ENCODE data around the gene RING1. TPM values are rescaled to one million over a fixed set of nuclear protein-coding genes. Genes with fewer than 3 reads are reported as not detected.

The RING1 gene
- 10 to 100 TPM; 17.2 to 43.0 (median 34.5) TPM for total RNA-seq

GRCh38 chr6:33208091-33208967 lies at the start of gene RING1:
TSS of gene RING1 (plus strand) at chr6:33208500. CDS start at chr6:33208823, 323 bp downstream.
- Histone ChIP-seq H3K4me1 (replicated peaks in 1 of 2) (peaks cover 30 to 43% of the 10 kb centered on the region in 2 donors), H3K27ac (peak within 1 kb of the TSS; percentile 95 to 99), H3K4me3 (peak within 1 kb of the TSS; percentile 80 to 93 (median 84))
- peak; percentile 38 to 64 (median 41) for ATAC-seq (replicated peaks in 6 of 8)
- 0% methylated on average over 1 of the region's 86 CpGs; no CpG with 5 or more reads in 9 of the 10 experiments for WGBS, 10 experiments
- in situ Hi-C loops (cut with MboI; ENCODE audit: low pct_unique_long_range_greater_than_20kb in 2 of 9, low sequenced_read_pairs in 9 of 9, unreplicated experiment in 9 of 9): no loop called here

- H3K27ac ChIP-seq: no peak overlapping the region
- no peak overlapping the region for H3K4me3 ChIP-seq
- WGBS, 10 experiments: 79 to 100% (median 88%) methylated on average over 2 to 6 of the region's 11 CpGs; no CpG with 5 or more reads in 3 of the 10 experiments
- peaks cover 0 to 8% of the 10 kb centered on the region in 2 donors for H3K4me1 ChIP-seq (replicated peaks in 1 of 2)
- in situ Hi-C loops (cut with MboI; ENCODE audit: low pct_unique_long_range_greater_than_20kb in 2 of 9, low sequenced_read_pairs in 9 of 9, unreplicated experiment in 9 of 9): no loop called here
- ATAC-seq (replicated peaks in 6 of 8): no peak
Measured at GRCh38 chr6:33160096-33160495, 48.2 kb upstream of the RING1 start.

GRCh38 chr6:33160728-33161344 lies 47.5 kb upstream of the RING1 start:
- 3 to 77% (median 38%) methylated on average over 2 to 10 of the region's 13 CpGs; no CpG with 5 or more reads in 5 of the 10 experiments for WGBS, 10 experiments
- Histone ChIP-seq H3K27ac (no peak overlapping the region), H3K4me1 (replicated peaks in 1 of 2) (peaks cover 0 to 8% of the 10 kb centered on the region in 2 donors), H3K4me3 (no peak overlapping the region)
- in situ Hi-C loops (cut with MboI; ENCODE audit: low pct_unique_long_range_greater_than_20kb in 2 of 9, low sequenced_read_pairs in 9 of 9, unreplicated experiment in 9 of 9): no loop called here
- peak in 5 of 8 experiments; percentile 8 to 43 (median 33) for ATAC-seq (replicated peaks in 6 of 8)

- H3K4me3 ChIP-seq: peak overlapping the region in 4 of 5 donors; percentile 17 to 29 (median 24)
- ATAC-seq (replicated peaks in 6 of 8): peak; percentile 87 to 97 (median 92)
- 0 to 29% (median 7%) methylated on average over 1 to 16 of the region's 58 CpGs; no CpG with 5 or more reads in 4 of the 10 experiments for WGBS, 10 experiments
- peaks cover 0 to 8% of the 10 kb centered on the region in 2 donors for H3K4me1 ChIP-seq (replicated peaks in 1 of 2)
- in situ Hi-C loops (cut with MboI; ENCODE audit: low pct_unique_long_range_greater_than_20kb in 2 of 9, low sequenced_read_pairs in 9 of 9, unreplicated experiment in 9 of 9): no loop called here
- H3K27ac ChIP-seq: no peak overlapping the region
Measured at GRCh38 chr6:33161354-33162331, 46.7 kb upstream of the RING1 start.

GRCh38 chr6:33163540-33163939 lies 44.8 kb upstream of the RING1 start:
- 60 to 100% (median 100%) methylated on average over 1 to 2 of the region's 10 CpGs; no CpG with 5 or more reads in 7 of the 10 experiments for WGBS, 10 experiments
- H3K4me1 ChIP-seq (replicated peaks in 1 of 2): peaks cover 0 to 8% of the 10 kb centered on the region in 2 donors
- H3K4me3 ChIP-seq: no peak overlapping the region
- no peak for ATAC-seq (replicated peaks in 6 of 8)
- no peak overlapping the region for H3K27ac ChIP-seq
- in situ Hi-C loops (cut with MboI; ENCODE audit: low pct_unique_long_range_greater_than_20kb in 2 of 9, low sequenced_read_pairs in 9 of 9, unreplicated experiment in 9 of 9): no loop called here

- Histone ChIP-seq H3K27ac (no peak overlapping the region), H3K4me3 (no peak overlapping the region), H3K4me1 (replicated peaks in 1 of 2) (peaks cover 0 to 8% of the 10 kb centered on the region in 2 donors)
- 20 to 81% (median 20%) methylated on average over 1 to 4 of the region's 10 CpGs; no CpG with 5 or more reads in 5 of the 10 experiments for WGBS, 10 experiments
- ATAC-seq (replicated peaks in 6 of 8): no peak
- in situ Hi-C loops (cut with MboI; ENCODE audit: low pct_unique_long_range_greater_than_20kb in 2 of 9, low sequenced_read_pairs in 9 of 9, unreplicated experiment in 9 of 9): no loop called here
Measured at GRCh38 chr6:33164176-33164575, 44.1 kb upstream of the RING1 start.

- no peak overlapping the region for H3K4me3 ChIP-seq
- no peak for ATAC-seq (replicated peaks in 6 of 8)
- in situ Hi-C loops (cut with MboI; ENCODE audit: low pct_unique_long_range_greater_than_20kb in 2 of 9, low sequenced_read_pairs in 9 of 9, unreplicated experiment in 9 of 9): loop anchor here in 1 of 9 experiments (5.0 kb wide), 1 partner anchor 82 kb away; no protein-coding TSS in a partner anchor
- H3K4me1 ChIP-seq (replicated peaks in 1 of 2): peaks cover 0 to 8% of the 10 kb centered on the region in 2 donors
- 18 to 77% methylated on average over 2 to 3 of the region's 14 CpGs; no CpG with 5 or more reads in 8 of the 10 experiments for WGBS, 10 experiments
- H3K27ac ChIP-seq: no peak overlapping the region
Measured at GRCh38 chr6:33164665-33165373, 43.5 kb upstream of the RING1 start.

GRCh38 chr6:33165581-33166258 lies 42.6 kb upstream of the RING1 start:
- in situ Hi-C loops (cut with MboI; ENCODE audit: low pct_unique_long_range_greater_than_20kb in 2 of 9, low sequenced_read_pairs in 9 of 9, unreplicated experiment in 9 of 9): loop anchor here in 1 of 9 experiments (5.0 kb wide), 1 partner anchor 82 kb away; no protein-coding TSS in a partner anchor
- H3K4me1 ChIP-seq (replicated peaks in 1 of 2): peaks cover 0 to 8% of the 10 kb centered on the region in 2 donors
- H3K4me3 ChIP-seq: no peak overlapping the region
- no peak overlapping the region for H3K27ac ChIP-seq
- WGBS, 10 experiments: 40 to 79% (median 67%) methylated on average over 1 to 12 of the region's 17 CpGs; no CpG with 5 or more reads in 5 of the 10 experiments
- no peak for ATAC-seq (replicated peaks in 6 of 8)

- in situ Hi-C loops (cut with MboI; ENCODE audit: low pct_unique_long_range_greater_than_20kb in 2 of 9, low sequenced_read_pairs in 9 of 9, unreplicated experiment in 9 of 9): loop anchor here in 1 of 9 experiments (5.0 kb wide), 1 partner anchor 81 kb away; no protein-coding TSS in a partner anchor
- H3K4me3 ChIP-seq: no peak overlapping the region
- peaks cover 0 to 8% of the 10 kb centered on the region in 2 donors for H3K4me1 ChIP-seq (replicated peaks in 1 of 2)
- H3K27ac ChIP-seq: no peak overlapping the region
- ATAC-seq (replicated peaks in 6 of 8): no peak
- WGBS, 10 experiments: 60% methylated on average over 1 of the region's 6 CpGs; no CpG with 5 or more reads in 9 of the 10 experiments
Measured at GRCh38 chr6:33166363-33166762, 41.9 kb upstream of the RING1 start.

- ATAC-seq (replicated peaks in 6 of 8): no peak
- WGBS, 10 experiments: 80 to 83% methylated on average over 1 to 4 of the region's 7 CpGs; no CpG with 5 or more reads in 8 of the 10 experiments
- in situ Hi-C loops (cut with MboI; ENCODE audit: low pct_unique_long_range_greater_than_20kb in 2 of 9, low sequenced_read_pairs in 9 of 9, unreplicated experiment in 9 of 9): loop anchor here in 1 of 9 experiments (5.0 kb wide), 1 partner anchor 80 kb away; no protein-coding TSS in a partner anchor
- peaks cover 0 to 6% of the 10 kb centered on the region in 2 donors for H3K4me1 ChIP-seq (replicated peaks in 1 of 2)
- no peak overlapping the region for H3K27ac ChIP-seq
- H3K4me3 ChIP-seq: no peak overlapping the region
Measured at GRCh38 chr6:33166811-33167210, 41.5 kb upstream of the RING1 start.
